ENCODE measurements around the gene TEDC1. TPM values are rescaled to one million over a fixed set of nuclear protein-coding genes. Genes with fewer than 3 reads are reported as not detected.

The TEDC1 gene
- total RNA-seq, 1 donor: 5.1 TPM

DNA sequence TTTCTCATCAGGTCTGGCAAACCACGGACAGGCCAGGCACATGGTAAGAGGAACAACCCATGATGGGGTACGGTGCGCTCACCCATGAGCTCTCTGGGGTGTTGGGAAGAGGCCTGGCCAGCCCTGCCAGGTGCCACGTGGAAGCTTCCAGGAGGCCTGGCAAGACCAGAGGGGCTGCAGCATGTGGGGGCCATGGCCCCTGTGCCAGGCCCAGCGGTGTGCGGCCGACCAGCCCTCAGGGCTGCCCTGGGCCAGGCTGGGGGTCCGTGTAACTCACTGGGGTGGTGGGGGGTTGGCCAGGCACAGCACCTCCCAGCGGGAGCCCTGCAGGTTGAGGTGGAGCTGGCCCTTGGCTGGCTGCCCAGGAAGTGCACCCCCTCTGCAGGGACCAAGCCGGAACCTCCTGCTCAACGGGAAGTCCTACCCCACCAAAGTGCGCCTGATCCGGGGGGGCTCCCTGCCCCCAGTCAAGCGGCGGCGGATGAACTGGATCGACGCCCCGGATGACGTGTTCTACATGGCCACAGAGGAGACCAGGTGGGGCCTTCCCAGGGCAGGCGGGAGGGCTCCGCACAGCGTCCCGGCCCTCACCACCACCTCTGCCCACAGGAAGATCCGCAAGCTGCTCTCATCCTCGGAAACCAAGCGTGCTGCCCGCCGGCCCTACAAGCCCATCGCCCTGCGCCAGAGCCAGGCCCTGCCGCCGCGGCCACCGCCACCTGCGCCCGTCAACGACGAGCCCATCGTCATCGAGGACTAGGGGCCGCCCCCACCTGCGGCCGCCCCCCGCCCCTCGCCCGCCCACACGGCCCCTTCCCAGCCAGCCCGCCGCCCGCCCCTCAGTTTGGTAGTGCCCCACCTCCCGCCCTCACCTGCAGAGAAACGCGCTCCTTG, 21.3 kb upstream of the TEDC1 start:
- H3K4me1 ChIP-seq (ENCODE audit: insufficient read depth, low read length): peaks cover 5% of the 10 kb centered on the region
- no peak overlapping the region for H3K4me3 ChIP-seq (ENCODE audit: insufficient read depth, low read length)
- H3K27me3 ChIP-seq (ENCODE audit: insufficient read depth, low read length): no peaks in the 10 kb centered on the region
- H3K79me2 ChIP-seq (ENCODE audit: insufficient read depth, low read length): no peaks in the 10 kb centered on the region
- H3K27ac ChIP-seq (ENCODE audit: low read depth, low read length): no peak overlapping the region
- TF ChIP-seq, protein P1, sequence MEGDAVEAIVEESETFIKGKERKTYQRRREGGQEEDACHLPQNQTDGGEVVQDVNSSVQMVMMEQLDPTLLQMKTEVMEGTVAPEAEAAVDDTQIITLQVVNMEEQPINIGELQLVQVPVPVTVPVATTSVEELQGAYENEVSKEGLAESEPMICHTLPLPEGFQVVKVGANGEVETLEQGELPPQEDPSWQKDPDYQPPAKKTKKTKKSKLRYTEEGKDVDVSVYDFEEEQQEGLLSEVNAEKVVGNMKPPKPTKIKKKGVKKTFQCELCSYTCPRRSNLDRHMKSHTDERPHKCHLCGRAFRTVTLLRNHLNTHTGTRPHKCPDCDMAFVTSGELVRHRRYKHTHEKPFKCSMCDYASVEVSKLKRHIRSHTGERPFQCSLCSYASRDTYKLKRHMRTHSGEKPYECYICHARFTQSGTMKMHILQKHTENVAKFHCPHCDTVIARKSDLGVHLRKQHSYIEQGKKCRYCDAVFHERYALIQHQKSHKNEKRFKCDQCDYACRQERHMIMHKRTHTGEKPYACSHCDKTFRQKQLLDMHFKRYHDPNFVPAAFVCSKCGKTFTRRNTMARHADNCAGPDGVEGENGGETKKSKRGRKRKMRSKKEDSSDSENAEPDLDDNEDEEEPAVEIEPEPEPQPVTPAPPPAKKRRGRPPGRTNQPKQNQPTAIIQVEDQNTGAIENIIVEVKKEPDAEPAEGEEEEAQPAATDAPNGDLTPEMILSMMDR (IDR thresholded peaks at IDR 0.05; ENCODE audit: extremely low read depth, low read depth, low read length): no peak
- H3K36me3 ChIP-seq (ENCODE audit: insufficient read depth, low read length): peaks cover 14% of the 10 kb centered on the region
- no peaks in the 10 kb centered on the region for H3K9me3 ChIP-seq (ENCODE audit: low read depth, low read length)
- H2AFZ ChIP-seq (ENCODE audit: low read length): no peak overlapping the region
- no peak for DNase-seq (ENCODE audit: insufficient read length, low spot score, missing footprints)
- H4K20me1 ChIP-seq (ENCODE audit: insufficient read depth, low read length): peaks cover 19% of the 10 kb centered on the region
- no peak overlapping the region for H3K4me2 ChIP-seq (ENCODE audit: insufficient read depth, low read length)

DNA sequence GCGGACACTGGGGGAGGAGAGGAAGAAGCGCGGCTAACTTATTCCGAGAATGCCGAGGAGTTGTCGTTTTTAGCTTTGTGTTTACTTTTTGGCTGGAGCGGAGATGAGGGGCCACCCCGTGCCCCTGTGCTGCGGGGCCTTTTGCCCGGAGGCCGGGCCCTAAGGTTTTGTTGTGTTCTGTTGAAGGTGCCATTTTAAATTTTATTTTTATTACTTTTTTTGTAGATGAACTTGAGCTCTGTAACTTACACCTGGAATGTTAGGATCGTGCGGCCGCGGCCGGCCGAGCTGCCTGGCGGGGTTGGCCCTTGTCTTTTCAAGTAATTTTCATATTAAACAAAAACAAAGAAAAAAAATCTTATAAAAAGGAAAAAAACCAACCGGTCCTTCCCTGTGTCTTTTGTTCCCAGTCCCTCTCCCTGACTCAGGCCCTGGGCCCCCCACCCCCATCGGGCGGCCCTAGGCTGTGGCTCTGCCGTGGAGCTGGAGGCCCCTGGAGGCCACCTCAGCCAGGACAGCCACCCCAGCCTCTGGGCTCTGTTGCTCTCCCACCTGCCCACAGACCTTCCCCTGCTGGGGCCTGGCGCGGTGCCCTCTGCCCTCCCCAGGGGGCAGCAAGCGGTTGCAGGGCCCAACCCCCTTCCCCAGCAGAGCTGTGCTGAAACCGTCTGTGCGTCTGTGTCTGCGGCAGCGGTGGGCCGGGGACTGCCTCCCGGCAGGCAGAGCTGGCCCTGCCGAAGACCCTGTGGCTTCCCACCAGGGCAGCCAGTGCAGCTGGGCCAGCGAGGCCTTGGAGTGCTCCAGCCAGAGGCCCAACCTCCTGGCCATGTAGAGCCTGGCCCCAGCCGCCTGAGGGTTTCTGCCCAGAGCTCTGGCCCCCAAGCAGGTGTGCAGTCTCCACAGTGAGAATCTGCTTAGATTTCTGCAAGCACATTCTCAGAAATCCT, 20.4 kb upstream of the TEDC1 start:
- Histone ChIP-seq H3K36me3 (ENCODE audit: insufficient read depth, low read length) (peaks cover 14% of the 10 kb centered on the region), H3K27ac (ENCODE audit: low read depth, low read length) (no peak overlapping the region), H3K4me1 (ENCODE audit: insufficient read depth, low read length) (peaks cover 10% of the 10 kb centered on the region), H3K4me3 (ENCODE audit: insufficient read depth, low read length) (no peak overlapping the region), H2AFZ (ENCODE audit: low read length) (no peak overlapping the region), H3K27me3 (ENCODE audit: insufficient read depth, low read length) (no peaks in the 10 kb centered on the region), H4K20me1 (ENCODE audit: insufficient read depth, low read length) (peaks cover 19% of the 10 kb centered on the region), H3K79me2 (ENCODE audit: insufficient read depth, low read length) (no peaks in the 10 kb centered on the region), H3K9me3 (ENCODE audit: low read depth, low read length) (no peaks in the 10 kb centered on the region), H3K4me2 (ENCODE audit: insufficient read depth, low read length) (no peak overlapping the region)
- no peak for DNase-seq (ENCODE audit: insufficient read length, low spot score, missing footprints)
- TF ChIP-seq, protein P1 (IDR thresholded peaks at IDR 0.05; ENCODE audit: extremely low read depth, low read depth, low read length): no peak

GRCh38 chr14:105471297-105471821, 19.7 kb upstream of the TEDC1 start:
- H3K27ac ChIP-seq (ENCODE audit: low read depth, low read length): no peak overlapping the region
- no peaks in the 10 kb centered on the region for H3K27me3 ChIP-seq (ENCODE audit: insufficient read depth, low read length)
- H3K4me3 ChIP-seq (ENCODE audit: insufficient read depth, low read length): no peak overlapping the region
- peaks cover 18% of the 10 kb centered on the region for H3K4me1 ChIP-seq (ENCODE audit: insufficient read depth, low read length)
- H2AFZ ChIP-seq (ENCODE audit: low read length): no peak overlapping the region
- peak; percentile 93 for DNase-seq (ENCODE audit: insufficient read length, low spot score, missing footprints)
- H4K20me1 ChIP-seq (ENCODE audit: insufficient read depth, low read length): peaks cover 19% of the 10 kb centered on the region
- H3K79me2 ChIP-seq (ENCODE audit: insufficient read depth, low read length): no peaks in the 10 kb centered on the region
- H3K36me3 ChIP-seq (ENCODE audit: insufficient read depth, low read length): peaks cover 14% of the 10 kb centered on the region
- TF ChIP-seq, protein P1 (IDR thresholded peaks at IDR 0.05; ENCODE audit: extremely low read depth, low read depth, low read length): no peak
- H3K4me2 ChIP-seq (ENCODE audit: insufficient read depth, low read length): no peak overlapping the region
- H3K9me3 ChIP-seq (ENCODE audit: low read depth, low read length): no peaks in the 10 kb centered on the region

Data from osteoblast (primary cell).